Liver (tissue), 3 donors: ENCODE data around the gene GCLC.

ENCODE experiments used
- CTCF ChIP-seq: fragments of 150-350 bp; IDR thresholded peaks from 2 replicates; pipeline ENCODE4 v1.5.1; 2017; ENCODE audit warnings: improper control_type of control experiment, low read depth, low read length; ENCODE audit not compliant: missing input control
- FOXA1 ChIP-seq: IDR thresholded peaks from 2 replicates; pipeline ENCODE4 v1.6.1; 2016; ENCODE audit warnings: antibody characterized with exemption
- SP1 ChIP-seq: IDR thresholded peaks from 2 replicates; pipeline ENCODE4 v1.6.1; 2018; ENCODE audit warnings: antibody characterized with exemption, mild to moderate bottlenecking
- YY1 ChIP-seq: IDR thresholded peaks from 2 replicates; pipeline ENCODE4 v1.6.1; 2016; ENCODE audit warnings: antibody characterized with exemption, mild to moderate bottlenecking
- donor health status: healthy.
- donor health status: healthy.

GRCh38 chr6:53532942-53533341 is 12.0 kb downstream of the GCLC start:
- no peak for TF ChIP-seq CTCF
- TF ChIP-seq SP1: no peak
- TF ChIP-seq FOXA1: no peak
- no peak for TF ChIP-seq YY1
